Astrocyte (in vitro differentiated cells and primary cell): Measurements from ENCODE around the gene CES2. TPM values are rescaled to one million over a fixed set of nuclear protein-coding genes. Genes with fewer than 3 reads are reported as not detected.

Source experiments
- DNase-seq: peaks from one replicate; pipeline ENCODE4 v3.0.0-alpha.2; 2010; ENCODE audit warnings: low read depth
- FAIRE-seq: peaks from 2 replicates; lab custom pipeline; 2011; peaks lifted over from hg19 to GRCh38; lab: Jason Lieb, UNC
- H2AFZ ChIP-seq: 2 replicates; pipeline ENCODE4 v1.6.0; 2012; ENCODE audit warnings: low read depth, low read length, inconsistent platforms
- H3K27ac ChIP-seq: 2 replicates; pipeline ENCODE4 v1.5.1; 2011; ENCODE audit warnings: low read depth, low read length, inconsistent platforms
- H3K27me3 ChIP-seq: 2 replicates; pipeline ENCODE4 v1.6.0; 2011; ENCODE audit warnings: low read length, inconsistent platforms; ENCODE audit not compliant: insufficient read depth
- H3K36me3 ChIP-seq: 2 replicates; pipeline ENCODE4 v1.5.1; 2011; ENCODE audit warnings: low read length, inconsistent platforms; ENCODE audit not compliant: insufficient read depth
- H3K4me1 ChIP-seq: 2 replicates; pipeline ENCODE4 v1.5.1; 2011; ENCODE audit warnings: low read length, inconsistent platforms; ENCODE audit not compliant: insufficient read depth
- H3K4me2 ChIP-seq: 2 replicates; pipeline ENCODE4 v1.6.0; 2012; ENCODE audit warnings: low read length, inconsistent platforms
- H3K4me3 ChIP-seq: 2 replicates; pipeline ENCODE4 v1.5.1; 2011; ENCODE audit warnings: low read depth, mild to moderate bottlenecking, low read length, inconsistent platforms; ENCODE audit not compliant: insufficient read depth
- H3K79me2 ChIP-seq: 2 replicates; pipeline ENCODE4 v1.6.0; 2012; ENCODE audit warnings: mild to moderate bottlenecking, low read length, inconsistent platforms; ENCODE audit not compliant: insufficient read depth
- H3K9ac ChIP-seq: 2 replicates; pipeline ENCODE4 v1.6.0; 2012; ENCODE audit warnings: mild to moderate bottlenecking, low read length, inconsistent platforms
- H3K9me3 ChIP-seq: 2 replicates; pipeline ENCODE4 v1.5.1; 2012; ENCODE audit warnings: low read depth, mild to moderate bottlenecking, low read length, inconsistent platforms; ENCODE audit not compliant: insufficient read depth
- H4K20me1 ChIP-seq: 2 replicates; pipeline ENCODE4 v1.6.0; 2012; ENCODE audit warnings: low read length, inconsistent platforms; ENCODE audit not compliant: insufficient read depth
- H3K27ac Mint-ChIP-seq: one replicate; pipeline ENCODE4 v1.8.0; 2021; ENCODE audit warnings: mild to moderate bottlenecking, mixed read lengths; ENCODE audit not compliant: unreplicated experiment
- H3K27me3 Mint-ChIP-seq: one replicate; pipeline ENCODE4 v1.8.0; 2021; ENCODE audit warnings: low read depth, mixed read lengths; ENCODE audit not compliant: unreplicated experiment
- H3K36me3 Mint-ChIP-seq: one replicate; pipeline ENCODE4 v1.8.0; 2021; ENCODE audit warnings: low read depth, mixed read lengths; ENCODE audit not compliant: unreplicated experiment
- H3K4me1 Mint-ChIP-seq: one replicate; pipeline ENCODE4 v1.8.0; 2021; ENCODE audit warnings: low read depth, mixed read lengths; ENCODE audit not compliant: unreplicated experiment
- H3K4me3 Mint-ChIP-seq: one replicate; pipeline ENCODE4 v1.8.0; 2021; ENCODE audit warnings: mild to moderate bottlenecking, moderate library complexity, mixed read lengths; ENCODE audit not compliant: unreplicated experiment
- H3K9me3 Mint-ChIP-seq: one replicate; pipeline ENCODE4 v1.8.0; 2021; ENCODE audit warnings: mild to moderate bottlenecking, mixed read lengths; ENCODE audit not compliant: unreplicated experiment
- EZH2 ChIP-seq: IDR thresholded peaks from 2 replicates; pipeline ENCODE4 v1.6.1; 2012; ENCODE audit warnings: mild to moderate bottlenecking, low read length, inconsistent platforms; ENCODE audit not compliant: insufficient read depth
- total RNA-seq: library from RNA; stranded (reverse); gene quantifications from 2 replicates; pipeline ENCODE4 v1.2.1, GENCODE V29; 2021
- TF ChIP-seq, protein P1 (sequence below): IDR thresholded peaks from 2 replicates; pipeline ENCODE4 v1.5.1; 2011; ENCODE audit warnings: low read depth, mild to moderate bottlenecking, inconsistent platforms, low read length, moderate library complexity; ENCODE audit not compliant: insufficient read depth

Gene CES2
- total RNA-seq, 1 donor from 2014 or later: 28.8 TPM

GRCh38 chr16:66975302-66975893, 40.1 kb downstream of the CES2 start:
- TF ChIP-seq, protein P1, sequence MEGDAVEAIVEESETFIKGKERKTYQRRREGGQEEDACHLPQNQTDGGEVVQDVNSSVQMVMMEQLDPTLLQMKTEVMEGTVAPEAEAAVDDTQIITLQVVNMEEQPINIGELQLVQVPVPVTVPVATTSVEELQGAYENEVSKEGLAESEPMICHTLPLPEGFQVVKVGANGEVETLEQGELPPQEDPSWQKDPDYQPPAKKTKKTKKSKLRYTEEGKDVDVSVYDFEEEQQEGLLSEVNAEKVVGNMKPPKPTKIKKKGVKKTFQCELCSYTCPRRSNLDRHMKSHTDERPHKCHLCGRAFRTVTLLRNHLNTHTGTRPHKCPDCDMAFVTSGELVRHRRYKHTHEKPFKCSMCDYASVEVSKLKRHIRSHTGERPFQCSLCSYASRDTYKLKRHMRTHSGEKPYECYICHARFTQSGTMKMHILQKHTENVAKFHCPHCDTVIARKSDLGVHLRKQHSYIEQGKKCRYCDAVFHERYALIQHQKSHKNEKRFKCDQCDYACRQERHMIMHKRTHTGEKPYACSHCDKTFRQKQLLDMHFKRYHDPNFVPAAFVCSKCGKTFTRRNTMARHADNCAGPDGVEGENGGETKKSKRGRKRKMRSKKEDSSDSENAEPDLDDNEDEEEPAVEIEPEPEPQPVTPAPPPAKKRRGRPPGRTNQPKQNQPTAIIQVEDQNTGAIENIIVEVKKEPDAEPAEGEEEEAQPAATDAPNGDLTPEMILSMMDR: no peak
- TF ChIP-seq EZH2: no peak
- no peaks in the 10 kb centered on the region for H4K20me1 ChIP-seq
- H3K9ac ChIP-seq: no peak overlapping the region
- peak overlapping the region; percentile 34 for H3K4me3 Mint-ChIP-seq
- no peak overlapping the region for H3K27ac Mint-ChIP-seq
- no peak overlapping the region for H2AFZ ChIP-seq
- no peak overlapping the region for H3K27ac ChIP-seq
- H3K4me1 Mint-ChIP-seq: peaks cover 6% of the 10 kb centered on the region
- H3K79me2 ChIP-seq: no peaks in the 10 kb centered on the region
- no peaks in the 10 kb centered on the region for H3K9me3 Mint-ChIP-seq
- peaks cover 12% of the 10 kb centered on the region for H3K4me1 ChIP-seq
- H3K27me3 ChIP-seq: no peaks in the 10 kb centered on the region
- no peak overlapping the region for H3K4me2 ChIP-seq
- FAIRE-seq (no peak), DNase-seq (no peak)
- H3K36me3 ChIP-seq: no peaks in the 10 kb centered on the region
- no peak overlapping the region for H3K4me3 ChIP-seq
- no peaks in the 10 kb centered on the region for H3K9me3 ChIP-seq
- peaks cover 8% of the 10 kb centered on the region for H3K27me3 Mint-ChIP-seq
- H3K36me3 Mint-ChIP-seq: no peaks in the 10 kb centered on the region

DNA sequence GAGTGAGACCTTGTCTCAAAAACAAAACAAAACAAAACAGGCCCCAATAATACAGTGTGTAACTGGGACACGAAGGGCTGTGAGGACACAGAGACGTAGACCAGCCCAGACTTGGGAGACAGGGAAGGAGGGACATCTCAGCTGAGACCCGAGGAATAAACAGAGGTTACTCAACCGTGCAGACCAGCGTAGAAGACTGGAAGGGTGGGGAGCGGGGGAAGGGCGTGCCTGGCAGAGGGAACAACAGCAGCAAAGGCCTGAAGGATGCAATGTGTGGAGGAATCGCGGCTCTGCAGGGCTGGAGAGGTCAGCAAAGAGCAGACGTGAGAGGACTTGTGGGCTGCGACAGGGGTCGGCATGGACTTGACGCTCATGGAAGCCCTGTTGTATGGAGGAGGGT, 41.4 kb downstream of the CES2 start:
- Histone ChIP-seq H4K20me1 (no peaks in the 10 kb centered on the region), H3K4me2 (no peak overlapping the region), H3K9ac (no peak overlapping the region), H3K79me2 (no peaks in the 10 kb centered on the region), H3K4me3 (no peak overlapping the region), H3K27me3 (no peaks in the 10 kb centered on the region), H3K4me1 (peaks cover under 1% of the 10 kb centered on the region), H2AFZ (no peak overlapping the region), H3K9me3 (no peaks in the 10 kb centered on the region), H3K27ac (no peak overlapping the region), H3K36me3 (no peaks in the 10 kb centered on the region)
- Mint-ChIP-seq H3K4me3 (no peak overlapping the region), H3K4me1 (peaks cover 1% of the 10 kb centered on the region), H3K27ac (no peak overlapping the region), H3K9me3 (no peaks in the 10 kb centered on the region), H3K27me3 (peaks cover 13% of the 10 kb centered on the region), H3K36me3 (no peaks in the 10 kb centered on the region)
- no peak for TF ChIP-seq EZH2
- TF ChIP-seq, protein P1: no peak
- DNase-seq (no peak), FAIRE-seq (no peak)

DNA sequence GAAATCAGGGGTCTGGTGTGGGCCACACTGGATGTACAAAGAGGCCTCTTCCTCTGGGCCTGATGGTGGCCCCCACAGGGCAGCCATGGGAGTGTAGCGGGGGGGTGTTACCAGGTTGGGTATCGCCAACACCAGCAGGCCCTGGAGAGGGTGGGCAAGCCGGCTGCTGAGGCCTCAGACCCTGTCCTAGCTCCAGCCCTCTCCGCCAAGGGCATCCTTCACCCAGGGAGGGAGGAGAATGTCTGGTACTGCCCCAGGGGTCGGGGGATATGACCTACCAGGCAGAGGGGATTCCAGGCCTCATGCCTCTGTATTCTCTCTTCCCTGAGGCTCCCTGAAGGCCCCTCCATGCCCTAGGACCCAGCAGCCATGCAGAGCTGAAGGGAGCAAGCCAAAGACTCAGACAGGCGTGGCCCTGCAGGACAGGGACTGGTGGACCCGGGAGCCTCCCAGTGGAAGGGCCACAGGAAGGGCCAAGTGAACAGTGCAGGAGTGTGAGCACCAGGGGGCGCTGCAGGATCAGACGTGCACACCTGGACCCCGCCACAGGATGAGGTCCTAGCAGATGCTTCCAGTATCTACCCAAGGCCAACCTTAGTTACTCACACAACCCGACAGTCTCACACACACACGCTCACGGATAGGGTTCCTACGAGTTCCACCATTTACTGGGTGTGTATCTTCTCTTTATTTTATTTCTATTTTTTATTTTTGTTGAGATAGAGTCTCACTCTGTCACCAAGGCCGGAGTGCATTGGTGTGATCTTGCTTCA, 42.2 kb downstream of the CES2 start:
- FAIRE-seq: no peak

More for the DNA sequence above, 42.2 kb downstream of the CES2 start:
- H3K9me3 Mint-ChIP-seq: no peaks in the 10 kb centered on the region
- no peak overlapping the region for H2AFZ ChIP-seq
- H3K27ac ChIP-seq: no peak overlapping the region
- no peak overlapping the region for H3K9ac ChIP-seq
- no peak overlapping the region for H3K4me3 Mint-ChIP-seq
- no peak overlapping the region for H3K27ac Mint-ChIP-seq
- H3K4me1 ChIP-seq: no peaks in the 10 kb centered on the region
- no peak overlapping the region for H3K4me2 ChIP-seq
- no peaks in the 10 kb centered on the region for H3K27me3 ChIP-seq
- H3K79me2 ChIP-seq: no peaks in the 10 kb centered on the region
- H3K4me3 ChIP-seq: no peak overlapping the region
- H4K20me1 ChIP-seq: no peaks in the 10 kb centered on the region
- TF ChIP-seq, protein P1: peak; percentile 82
- TF ChIP-seq EZH2: no peak
- no peaks in the 10 kb centered on the region for H3K36me3 ChIP-seq
- DNase-seq: peak; percentile 44
- H3K9me3 ChIP-seq: no peaks in the 10 kb centered on the region
- no peaks in the 10 kb centered on the region for H3K4me1 Mint-ChIP-seq
- peaks cover 18% of the 10 kb centered on the region for H3K27me3 Mint-ChIP-seq
- no peaks in the 10 kb centered on the region for H3K36me3 Mint-ChIP-seq
